Measurements from ENCODE around the gene FRMPD1. TPM values are rescaled to one million over a fixed set of nuclear protein-coding genes. Genes with fewer than 3 reads are reported as not detected.

Gene FRMPD1
- total RNA-seq, 2 donors from 2014 or later = 0.06 TPM; not detected in 1

DNA sequence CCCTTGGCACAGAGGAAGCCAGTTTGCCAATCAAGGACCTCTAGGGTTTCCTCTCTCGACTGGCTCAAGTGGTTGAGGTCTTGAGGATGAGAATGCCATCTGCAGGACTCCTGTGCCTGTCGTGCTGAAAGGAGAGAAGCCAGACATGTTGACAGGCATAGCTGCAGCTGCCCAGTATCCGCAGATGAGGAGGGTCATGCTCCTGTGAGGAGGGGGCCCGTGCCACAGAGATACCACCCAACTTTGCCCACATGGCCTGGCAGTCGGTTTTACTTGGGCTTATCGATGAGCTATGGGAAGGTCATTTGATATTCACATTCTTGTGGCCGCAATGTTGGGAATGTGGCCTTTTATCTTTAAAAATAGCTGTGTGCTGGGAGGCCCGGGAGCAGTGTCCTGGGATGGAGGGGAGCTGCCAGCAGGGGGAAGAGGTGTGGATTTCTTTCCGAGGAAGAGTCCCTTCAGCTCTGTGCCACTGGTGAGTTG, 17.4 kb downstream of the FRMPD1 start:
- intact Hi-C loops (cut with DNase I, micrococcal nuclease) = no loop called here
- ATAC-seq = no peak
- DNase-seq = no peak

DNA sequence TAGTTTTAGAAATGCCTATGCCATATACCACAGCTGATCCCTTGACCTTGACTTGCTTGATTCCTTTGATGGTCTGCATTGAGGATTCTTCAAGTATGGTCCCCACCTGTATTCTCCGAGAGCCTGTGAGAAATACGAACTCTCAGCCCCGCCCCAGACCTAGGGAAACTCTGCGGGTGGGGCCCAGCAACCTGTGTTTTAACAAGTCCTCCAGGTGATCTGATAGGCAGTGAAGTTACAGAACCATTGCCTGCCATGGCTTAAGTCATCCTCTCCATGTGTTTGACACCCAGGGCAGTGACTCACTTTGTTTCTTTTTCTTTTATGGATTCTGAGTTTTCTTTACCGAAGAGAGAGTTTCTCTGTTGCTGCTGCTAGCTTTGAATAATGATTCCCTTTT, 18.5 kb downstream of the FRMPD1 start:
- intact Hi-C loops (cut with DNase I, micrococcal nuclease) = no loop called here
- DNase-seq (no peak), ATAC-seq (no peak)

DNA sequence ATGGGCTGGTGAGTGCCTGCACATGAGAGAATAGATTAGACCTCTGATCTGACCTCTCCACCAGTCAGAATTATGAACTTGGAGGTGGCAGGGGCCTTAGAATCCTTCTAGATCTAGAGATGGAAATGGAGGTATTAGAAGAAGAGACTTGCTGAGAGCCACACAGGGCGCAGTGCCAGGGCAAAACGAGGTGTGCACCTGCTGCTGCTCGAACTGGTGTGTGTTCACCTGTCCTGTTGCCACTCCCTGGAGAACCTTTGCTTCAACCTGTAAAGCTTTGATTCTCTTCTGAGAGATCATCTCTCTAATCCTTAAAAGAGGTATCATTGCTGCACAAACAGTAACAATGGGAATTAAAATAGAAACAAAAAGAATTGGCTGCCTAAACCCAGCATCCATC, 24.9 kb downstream of the FRMPD1 start:
- peak; percentile 81 for ATAC-seq
- DNase-seq = peak; percentile 34 to 38
- intact Hi-C loops (cut with DNase I, micrococcal nuclease) = no loop called here

DNA sequence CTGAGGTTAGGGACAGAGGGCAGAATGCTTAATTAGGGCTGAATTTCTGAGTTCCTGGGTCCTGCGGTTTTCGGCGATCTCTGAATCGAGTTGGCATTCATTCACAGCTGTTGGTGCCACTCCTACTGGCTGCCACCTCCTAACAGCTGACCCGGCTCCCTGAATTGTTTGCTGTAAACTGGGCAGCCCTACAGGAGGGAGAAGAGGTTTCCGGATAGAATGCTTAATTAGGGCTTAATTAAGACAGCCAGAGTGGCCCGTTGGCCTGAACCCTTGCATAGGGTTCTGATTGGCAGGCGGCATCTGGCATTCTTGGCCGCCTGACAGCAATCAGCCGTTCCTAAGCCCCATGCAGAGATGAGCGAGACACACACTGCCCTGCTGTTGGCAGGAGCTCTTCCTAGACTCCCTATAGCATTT, 25.7 kb downstream of the FRMPD1 start:
- DNase-seq (no peak), ATAC-seq (peak; percentile 61)
- intact Hi-C loops (cut with DNase I, micrococcal nuclease) = no loop called here

DNA sequence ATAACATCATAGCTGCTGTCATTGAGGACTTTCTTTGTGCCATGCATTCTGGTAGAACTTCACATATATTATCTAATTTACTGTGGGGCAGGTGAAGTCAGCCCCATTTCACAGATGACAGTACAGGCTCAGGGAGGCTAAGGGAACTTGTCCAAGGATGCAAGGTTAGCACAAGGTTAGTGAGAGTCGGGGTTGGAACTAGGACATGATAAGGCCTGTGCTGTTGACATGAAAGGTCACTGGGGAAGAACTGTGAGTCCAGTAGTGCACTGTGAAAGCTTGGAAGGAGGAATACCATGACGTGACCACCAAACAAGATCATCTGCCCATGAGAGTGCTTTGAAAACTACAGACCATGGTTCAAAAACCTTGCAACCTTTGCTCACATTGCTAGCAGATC, 26.7 kb downstream of the FRMPD1 start:
- intact Hi-C loops (cut with DNase I, micrococcal nuclease) = no loop called here
- DNase-seq = no peak
- ATAC-seq = no peak

DNA sequence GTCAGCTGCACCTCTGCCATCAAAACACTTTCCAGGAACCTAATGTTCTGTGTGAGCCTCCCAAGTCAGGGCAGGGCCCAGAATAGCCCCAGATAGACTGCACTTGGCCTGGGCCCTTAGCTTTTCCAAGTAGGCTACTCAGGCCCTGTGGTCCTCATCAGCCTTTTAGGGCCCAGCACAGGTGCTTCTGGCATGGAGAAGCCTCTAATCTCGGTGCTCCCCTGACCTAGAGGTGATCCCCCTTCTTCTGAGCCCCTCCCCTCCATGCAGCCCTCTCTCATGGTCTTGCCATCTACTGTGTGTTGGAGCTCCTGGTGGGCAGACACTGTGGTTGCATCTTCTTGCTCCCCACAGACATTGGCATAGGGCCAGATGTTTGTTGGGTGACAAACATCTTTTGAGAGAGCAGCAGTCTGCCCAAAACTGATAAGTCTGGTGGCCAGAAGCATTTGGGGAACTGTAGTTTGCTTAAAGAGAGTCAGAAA, 28.1 kb downstream of the FRMPD1 start:
- DNase-seq (no peak), ATAC-seq (no peak)
- intact Hi-C loops (cut with DNase I, micrococcal nuclease) = no loop called here

DNA sequence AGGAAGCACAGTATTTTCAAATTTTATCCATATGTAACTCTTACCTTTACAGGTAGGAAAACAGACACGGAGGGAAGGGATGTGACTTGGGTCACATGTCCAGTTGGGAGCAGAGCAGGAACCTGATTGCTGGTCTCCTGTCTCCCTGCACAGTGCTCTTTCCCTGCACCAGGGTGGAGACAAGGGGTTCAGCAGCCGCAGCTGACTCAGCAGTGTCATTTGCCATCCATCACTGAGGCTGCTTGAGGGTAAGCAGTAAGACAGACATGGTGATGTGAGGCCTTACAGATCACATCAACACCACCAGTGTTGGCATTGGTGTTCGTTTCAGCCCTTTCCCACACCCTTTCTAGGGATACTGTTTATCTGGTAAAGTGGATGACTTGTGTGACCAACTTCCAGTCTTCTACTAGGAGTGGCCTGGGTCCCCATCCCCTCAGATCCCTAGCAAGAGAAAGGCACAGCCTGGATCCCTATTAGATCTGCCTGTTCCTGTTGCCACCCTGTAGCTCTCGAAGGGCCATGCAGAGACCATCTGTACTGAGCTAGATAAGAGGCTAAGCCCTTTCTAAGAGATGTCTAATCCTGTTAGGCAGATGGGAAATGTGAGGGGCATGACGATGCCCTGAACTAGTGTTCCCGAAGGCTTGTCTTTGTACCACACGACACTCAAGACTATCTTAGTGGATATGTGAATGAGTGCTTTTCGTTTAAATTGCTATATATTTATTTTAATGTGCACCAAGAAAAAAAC, 29.1 kb downstream of the FRMPD1 start:
- intact Hi-C loops (cut with DNase I, micrococcal nuclease) = no loop called here
- DNase-seq = no peak
- ATAC-seq = no peak

DNA sequence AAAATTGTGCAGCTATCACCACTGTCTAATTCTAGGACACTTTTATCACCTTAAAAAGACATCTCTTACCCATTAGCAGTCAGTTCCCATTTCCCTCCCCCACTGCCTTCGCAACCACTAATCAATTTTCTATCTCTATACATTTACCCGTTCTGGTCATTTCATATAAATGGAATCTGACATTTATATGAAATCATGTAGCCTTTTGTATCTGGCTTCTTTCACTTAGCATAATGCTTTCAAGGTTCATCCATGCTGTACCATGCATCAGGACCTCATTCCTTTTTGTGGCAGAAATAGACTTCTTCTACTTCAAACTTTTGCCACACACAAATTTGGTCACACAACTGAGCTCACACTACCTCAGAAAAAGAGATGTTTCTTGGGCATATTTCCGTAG, 32.2 kb downstream of the FRMPD1 start:
- intact Hi-C loops (cut with DNase I, micrococcal nuclease) = no loop called here

DNA sequence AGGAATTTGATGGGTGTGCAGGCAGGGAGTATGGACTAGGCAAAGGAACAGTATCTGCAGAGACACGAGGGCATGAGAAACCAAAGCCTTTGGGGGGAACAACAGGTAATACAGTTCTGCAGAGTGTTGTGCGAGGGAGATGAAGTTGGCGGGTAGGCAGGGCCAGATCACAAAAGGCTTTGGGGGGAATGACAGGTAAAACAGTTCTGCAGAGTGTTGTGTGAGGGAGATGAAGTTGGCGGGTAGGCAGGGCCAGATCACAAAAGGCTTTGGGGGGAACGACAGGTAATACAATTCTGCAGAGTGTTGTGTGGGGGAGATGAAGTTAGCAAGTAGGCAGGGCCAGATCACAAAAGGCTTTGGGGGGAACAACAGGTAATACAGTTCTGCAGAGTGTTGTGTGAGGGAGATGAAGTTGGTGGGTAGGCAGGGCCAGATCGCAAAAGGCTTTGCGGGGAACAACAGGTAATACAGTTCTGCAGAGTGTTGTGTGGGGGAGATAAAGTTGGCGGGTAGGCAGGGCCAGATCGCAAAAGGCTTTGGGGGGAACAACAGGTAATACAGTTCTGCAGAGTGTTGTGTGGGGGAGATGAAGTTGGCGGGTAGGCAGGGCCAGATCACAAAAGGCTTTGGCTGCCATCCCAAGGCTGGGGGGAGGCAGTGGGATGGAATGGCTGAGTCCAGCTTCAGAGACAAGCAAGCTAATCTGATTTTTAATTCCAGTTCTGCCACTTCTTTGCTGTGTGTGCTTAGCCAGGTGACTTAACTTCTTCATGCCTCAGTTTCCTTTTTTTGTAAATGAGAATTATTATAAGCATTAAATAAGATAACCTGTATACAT, 33.0 kb downstream of the FRMPD1 start:
- ATAC-seq (no peak), DNase-seq (no peak)
- intact Hi-C loops (cut with DNase I, micrococcal nuclease) = no loop called here

More for the DNA sequence above, 32.2 kb downstream of the FRMPD1 start:
- ATAC-seq (no peak), DNase-seq (no peak)

DNA sequence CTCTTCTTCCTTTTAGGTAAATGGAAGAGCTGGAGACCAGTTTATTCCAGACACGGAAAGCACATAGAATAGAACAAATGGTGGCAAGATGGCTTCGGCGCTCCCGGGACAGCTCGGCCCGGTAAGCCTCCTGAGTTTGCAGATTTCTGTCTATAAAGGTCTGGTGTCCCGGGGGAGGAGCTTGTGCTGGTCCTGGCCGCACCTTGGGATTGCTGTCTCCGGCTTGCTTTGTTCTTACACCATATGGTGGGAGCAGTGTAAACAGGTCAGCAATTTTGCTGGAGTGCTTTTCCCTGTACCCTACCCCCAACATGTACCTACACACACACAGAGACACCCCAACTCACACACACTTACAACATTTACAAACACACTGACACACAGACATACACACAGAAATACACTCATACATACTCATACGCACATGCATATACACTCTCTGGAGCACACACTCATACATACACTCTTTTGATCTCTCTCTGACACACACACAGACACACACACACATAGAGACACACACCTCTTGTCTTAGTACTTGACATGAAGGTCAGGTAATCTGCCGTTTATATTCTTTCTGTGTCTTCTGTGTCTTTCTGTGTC, 42.0 kb downstream of the FRMPD1 start:
- DNase-seq (peak in 1 of 2 donors; percentile 24), ATAC-seq (peak; percentile 84)
- intact Hi-C loops (cut with DNase I, micrococcal nuclease) = no loop called here

DNA sequence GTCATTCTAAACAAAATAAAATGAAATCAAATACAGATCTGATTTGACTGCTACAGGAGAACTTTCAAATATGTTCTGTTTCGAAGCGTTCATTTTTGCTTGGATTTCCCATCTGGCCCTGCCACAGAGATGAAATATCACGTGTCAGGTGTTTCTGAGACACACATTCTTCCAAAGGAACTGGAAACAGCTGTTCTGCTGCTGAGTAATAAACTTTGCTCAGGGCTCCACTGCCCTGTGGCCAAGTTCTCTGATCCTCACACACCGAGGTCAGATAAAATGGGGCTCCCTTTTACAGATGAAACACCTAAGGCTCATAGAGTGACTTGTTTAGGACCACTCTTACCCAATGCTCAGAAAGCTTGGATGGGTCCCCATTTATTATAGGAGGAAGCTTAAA, 42.5 kb downstream of the FRMPD1 start:
- intact Hi-C loops (cut with DNase I, micrococcal nuclease) = no loop called here
- ATAC-seq = peak; percentile 68
- DNase-seq = no peak

DNA sequence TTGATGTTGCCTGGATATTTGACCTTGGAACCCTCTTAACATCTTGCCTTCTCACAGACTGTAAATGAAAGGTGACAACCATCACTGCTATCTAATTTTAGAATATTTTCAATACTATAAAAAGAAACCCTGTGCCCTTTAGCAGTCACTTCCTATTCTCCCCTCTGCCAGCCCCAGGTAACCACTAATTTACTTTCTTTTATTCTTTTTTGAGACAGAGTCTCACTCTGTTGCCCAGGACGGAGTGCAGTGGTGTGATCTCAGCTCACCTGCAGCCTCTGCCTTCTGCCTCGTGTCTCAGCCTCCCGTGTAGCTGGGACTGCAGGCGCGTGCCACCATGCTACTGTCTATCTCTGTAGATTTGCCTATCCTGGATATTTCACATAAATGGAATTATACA, 43.6 kb downstream of the FRMPD1 start:
- intact Hi-C loops (cut with DNase I, micrococcal nuclease) = no loop called here
- DNase-seq (no peak), ATAC-seq (no peak)

DNA sequence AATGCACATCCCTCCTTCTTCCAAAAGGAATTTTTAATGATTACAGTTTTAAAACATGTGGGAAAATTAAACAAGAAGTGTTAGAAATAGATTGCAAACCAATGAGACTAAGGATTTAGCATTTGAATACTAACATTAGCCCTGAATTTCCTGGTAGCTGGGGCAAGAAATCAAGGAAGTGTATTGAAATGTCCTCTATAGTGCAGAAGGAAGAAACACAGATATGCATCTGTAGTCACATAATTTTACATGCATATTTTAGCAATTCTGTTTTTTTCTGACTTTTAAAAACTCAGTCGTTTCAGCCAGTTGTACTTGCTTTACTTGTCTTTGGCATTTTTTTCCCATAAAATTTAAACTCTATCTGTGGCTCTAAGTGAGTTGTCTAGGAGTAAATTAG, 45.8 kb downstream of the FRMPD1 start:
- intact Hi-C loops (cut with DNase I, micrococcal nuclease) = no loop called here
- ATAC-seq (no peak), DNase-seq (no peak)

DNA sequence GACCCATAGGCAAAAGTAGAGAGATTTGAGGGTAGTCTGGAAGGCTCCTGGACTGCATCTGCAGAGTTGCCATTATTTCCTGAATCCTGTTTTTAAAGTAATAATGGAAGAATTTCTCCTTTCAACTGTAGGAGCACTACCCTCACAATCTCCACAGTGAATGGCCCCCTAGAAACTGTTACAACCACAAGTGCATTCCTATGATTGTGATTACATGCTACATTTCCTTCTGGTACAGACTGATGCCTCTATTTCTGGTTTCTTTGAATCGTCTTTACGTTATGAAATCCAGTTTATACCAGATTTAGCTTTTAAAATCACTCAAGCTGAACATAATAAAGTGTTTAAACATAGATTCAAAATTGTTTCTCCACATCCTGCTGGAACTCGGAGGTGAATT, 49.4 kb downstream of the FRMPD1 start:
- intact Hi-C loops (cut with DNase I, micrococcal nuclease) = no loop called here
- ATAC-seq (no peak), DNase-seq (no peak)

DNA sequence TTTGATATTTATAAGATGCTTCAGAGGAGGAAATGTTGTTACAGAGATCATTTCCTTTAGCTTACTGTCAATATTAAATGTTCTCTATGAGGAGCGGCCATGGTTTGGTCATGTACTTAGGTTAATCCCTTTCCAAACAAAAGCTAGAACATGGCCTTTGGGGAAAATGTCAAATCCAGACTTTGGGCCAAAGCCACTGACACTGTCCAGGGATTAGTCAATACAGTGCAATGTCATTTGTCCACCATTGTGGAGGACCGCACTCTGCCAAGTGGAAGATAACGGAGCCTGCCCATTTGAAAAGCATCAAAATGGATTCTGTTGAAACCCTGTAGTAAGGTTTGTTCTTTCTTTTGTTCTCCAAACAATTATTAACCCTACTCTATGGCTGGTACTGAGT, 50.1 kb downstream of the FRMPD1 start:
- ATAC-seq (no peak), DNase-seq (no peak)
- intact Hi-C loops (cut with DNase I, micrococcal nuclease) = no loop called here

DNA sequence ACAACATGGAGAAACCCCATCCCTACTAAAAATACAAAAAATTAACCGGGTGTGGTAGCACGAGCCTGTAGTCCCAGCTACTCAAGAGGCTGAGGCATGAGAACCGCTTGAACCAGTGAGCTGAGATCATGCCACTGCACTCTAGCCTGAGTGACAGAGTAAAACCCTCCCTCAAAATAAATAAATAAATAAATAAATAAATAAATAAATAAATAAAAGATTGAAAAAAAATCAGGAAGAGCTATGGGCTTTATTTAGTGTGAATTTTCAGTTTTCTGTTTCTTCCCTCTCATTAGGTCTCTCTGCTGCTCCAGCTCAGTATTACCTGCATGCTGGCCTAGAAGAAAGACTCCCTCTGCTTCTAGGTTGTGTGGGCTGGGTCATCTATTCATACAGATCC, 55.0 kb downstream of the FRMPD1 start:
- ATAC-seq = no peak
- intact Hi-C loops (cut with DNase I, micrococcal nuclease) = no loop called here
- no peak for DNase-seq

DNA sequence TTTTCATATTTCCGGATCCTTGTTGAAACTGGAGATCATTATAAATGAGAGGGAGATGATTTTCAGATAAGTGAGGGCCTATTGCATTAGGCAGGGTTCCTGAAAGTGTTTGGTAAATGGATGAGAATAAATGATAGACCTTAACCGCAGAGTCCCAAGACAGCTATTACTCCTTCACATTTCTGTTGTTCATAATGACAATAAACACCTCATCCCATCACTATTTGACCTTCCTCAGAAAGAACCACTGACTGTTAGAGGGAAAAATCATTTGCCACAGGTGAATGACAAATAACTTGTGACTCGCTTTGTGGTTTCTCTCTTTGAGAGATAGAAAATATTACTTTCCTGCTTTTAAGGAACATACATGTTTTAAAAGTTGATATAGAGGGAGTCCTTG, 55.5 kb downstream of the FRMPD1 start:
- no peak for DNase-seq
- intact Hi-C loops (cut with DNase I, micrococcal nuclease) = no loop called here
- ATAC-seq = no peak

DNA sequence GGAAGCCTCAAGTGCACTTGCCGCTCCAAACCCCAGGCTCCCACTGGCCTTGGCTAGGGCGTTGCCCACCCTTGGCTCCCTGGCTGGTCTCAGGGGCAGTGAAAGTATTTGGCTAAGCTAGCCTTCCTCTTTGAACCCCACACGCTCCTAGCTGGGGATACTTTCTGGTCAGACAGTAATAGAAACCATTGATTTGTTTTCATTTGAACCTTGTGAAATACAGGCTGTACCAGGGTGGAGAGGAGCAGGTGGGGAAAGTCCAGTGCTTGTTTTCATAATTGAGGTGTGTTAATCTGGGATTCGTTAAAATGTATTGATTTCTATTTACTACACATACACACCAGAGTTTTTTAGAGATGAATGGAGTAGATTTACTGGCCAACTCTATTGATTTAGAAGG, 57.0 kb downstream of the FRMPD1 start:
- no peak for ATAC-seq
- DNase-seq = no peak
- intact Hi-C loops (cut with DNase I, micrococcal nuclease) = no loop called here

DNA sequence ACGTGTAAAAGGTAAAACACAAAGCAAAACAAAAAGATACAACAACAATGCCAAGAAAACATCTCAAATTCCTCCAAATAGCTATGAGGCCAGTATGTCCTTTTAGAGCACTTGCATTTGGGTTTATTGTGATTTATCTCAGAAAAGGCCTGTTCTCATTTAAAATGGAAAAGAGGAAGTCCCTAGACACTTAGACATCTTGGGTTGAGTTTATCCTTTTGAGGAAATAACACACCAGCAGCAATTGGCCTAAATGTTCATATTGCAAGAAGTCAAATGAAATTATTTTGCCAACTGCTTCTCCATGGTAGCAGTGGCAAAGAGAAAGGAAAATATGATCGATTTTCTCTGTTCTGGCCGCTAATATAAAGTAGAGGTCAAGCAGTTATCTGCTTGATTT, 59.3 kb downstream of the FRMPD1 start:
- no peak for DNase-seq
- intact Hi-C loops (cut with DNase I, micrococcal nuclease) = no loop called here

DNA sequence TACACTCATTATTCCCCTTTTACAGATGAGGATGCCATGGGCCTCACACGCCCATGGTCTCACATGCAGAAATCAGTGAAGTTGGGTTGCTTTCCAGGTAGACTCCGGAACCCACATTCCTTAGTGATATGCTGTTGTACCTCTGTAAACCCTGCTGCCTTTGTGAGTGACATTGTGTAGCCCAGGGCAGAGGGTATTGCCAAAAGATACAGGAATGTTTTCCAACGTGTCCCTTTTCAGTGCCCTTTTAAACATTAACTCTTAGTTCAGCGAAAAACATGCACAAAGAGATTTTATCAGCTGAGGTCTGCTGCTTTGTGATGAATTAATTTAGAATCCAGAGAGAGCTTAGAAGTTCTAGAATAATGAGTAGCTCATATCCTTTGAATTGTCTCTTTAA, 64.5 kb downstream of the FRMPD1 start:
- no peak for ATAC-seq
- no peak for DNase-seq
- intact Hi-C loops (cut with DNase I, micrococcal nuclease) = no loop called here

More for the DNA sequence above, 59.3 kb downstream of the FRMPD1 start:
- no peak for ATAC-seq

Data from left colon (tissue), 2 donors.